Measurements from ENCODE around the gene ACSL4.

GRCh38 chrX:109660435-109661143 is 72.5 kb downstream of the ACSL4 start:
- TF ChIP-seq CTCF (IDR thresholded peaks at IDR 0.05): no peak
- TF ChIP-seq POLR2AphosphoS5 (IDR thresholded peaks at IDR 0.05; ENCODE audit: low read depth, low read length): no peak
- no peak for TF ChIP-seq SIN3A (IDR thresholded peaks at IDR 0.05; ENCODE audit: borderline replicate concordance, insufficient read depth, low read depth, low read length)
- no peak for TF ChIP-seq REST (IDR thresholded peaks at IDR 0.05; ENCODE audit: insufficient read depth in 1 of 2, low read depth in 2 of 2, low read length in 1 of 2)
- no peak for TF ChIP-seq TCF7L2 (IDR thresholded peaks at IDR 0.05; ENCODE audit: low read depth, low read length)

Measured in Panc1 (cell line).